ENCODE measurements around the gene CAB39.

DNA sequence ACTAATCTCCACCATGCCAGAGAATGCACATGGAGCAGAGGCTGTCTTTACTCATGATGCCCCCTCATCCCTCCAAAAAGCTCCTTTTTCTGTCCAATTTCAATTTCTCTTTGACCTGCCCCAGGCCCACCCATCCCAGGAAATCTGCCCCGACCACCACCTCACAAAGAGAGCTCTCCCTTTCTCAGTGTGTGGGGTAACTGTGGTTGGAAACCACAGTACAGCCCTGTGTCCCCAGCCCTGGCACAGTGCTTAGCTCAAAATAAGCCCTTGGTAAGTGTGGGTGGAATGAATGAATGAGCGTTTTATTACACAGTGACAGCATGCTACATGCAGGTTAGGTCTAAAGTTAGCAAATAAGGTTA, 43.7 kb upstream of the CAB39 start:
- no peak for TF ChIP-seq CTCF (IDR thresholded peaks at IDR 0.05; ENCODE audit: insufficient read depth, low read depth, low read length)
- TF ChIP-seq EZH2 (IDR thresholded peaks at IDR 0.05; ENCODE audit: insufficient read depth, low read length), result no peak
